ENCODE data around the gene CYP8B1. TPM values are rescaled to one million over a fixed set of nuclear protein-coding genes. Genes with fewer than 3 reads are reported as not detected.

CYP8B1 gene
- total RNA-seq, 1 donor from 2014 or later, result not detected

DNA sequence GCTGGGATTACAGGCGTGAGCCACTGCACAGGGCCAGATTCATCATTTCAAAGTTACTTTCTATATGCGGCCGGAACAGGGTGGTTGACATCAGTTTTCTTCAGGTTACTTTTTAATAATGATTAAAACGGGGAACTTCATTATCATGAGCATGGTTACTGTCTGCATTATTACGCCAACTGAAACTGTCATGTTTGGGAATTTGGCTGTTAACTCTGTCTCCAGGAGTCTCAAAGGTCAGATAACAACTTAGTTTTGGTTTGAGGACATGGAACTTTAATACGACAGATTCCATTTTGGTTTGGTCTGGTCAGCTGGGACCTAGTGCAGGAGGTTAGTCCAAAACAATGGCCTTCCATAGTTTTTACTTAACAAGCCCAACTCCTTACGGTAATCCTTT is 8.5 kb downstream of the CYP8B1 start:
- peaks cover 12% of the 10 kb centered on the region for H3K27me3 Mint-ChIP-seq (ENCODE audit: low read depth)
- H3K9me3 Mint-ChIP-seq, result peaks cover under 1% of the 10 kb centered on the region
- H3K4me1 Mint-ChIP-seq, result peaks cover 7% of the 10 kb centered on the region
- DNase-seq (ENCODE audit: low spot score in 2 of 2, unreplicated experiment in 2 of 2), result no peak
- no peak overlapping the region for H3K27ac Mint-ChIP-seq
- TF ChIP-seq, protein P1, sequence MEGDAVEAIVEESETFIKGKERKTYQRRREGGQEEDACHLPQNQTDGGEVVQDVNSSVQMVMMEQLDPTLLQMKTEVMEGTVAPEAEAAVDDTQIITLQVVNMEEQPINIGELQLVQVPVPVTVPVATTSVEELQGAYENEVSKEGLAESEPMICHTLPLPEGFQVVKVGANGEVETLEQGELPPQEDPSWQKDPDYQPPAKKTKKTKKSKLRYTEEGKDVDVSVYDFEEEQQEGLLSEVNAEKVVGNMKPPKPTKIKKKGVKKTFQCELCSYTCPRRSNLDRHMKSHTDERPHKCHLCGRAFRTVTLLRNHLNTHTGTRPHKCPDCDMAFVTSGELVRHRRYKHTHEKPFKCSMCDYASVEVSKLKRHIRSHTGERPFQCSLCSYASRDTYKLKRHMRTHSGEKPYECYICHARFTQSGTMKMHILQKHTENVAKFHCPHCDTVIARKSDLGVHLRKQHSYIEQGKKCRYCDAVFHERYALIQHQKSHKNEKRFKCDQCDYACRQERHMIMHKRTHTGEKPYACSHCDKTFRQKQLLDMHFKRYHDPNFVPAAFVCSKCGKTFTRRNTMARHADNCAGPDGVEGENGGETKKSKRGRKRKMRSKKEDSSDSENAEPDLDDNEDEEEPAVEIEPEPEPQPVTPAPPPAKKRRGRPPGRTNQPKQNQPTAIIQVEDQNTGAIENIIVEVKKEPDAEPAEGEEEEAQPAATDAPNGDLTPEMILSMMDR (IDR thresholded peaks at IDR 0.05; ENCODE audit: unreplicated experiment), result no peak
- H3K4me3 Mint-ChIP-seq, result no peak overlapping the region
- no peaks in the 10 kb centered on the region for H3K36me3 Mint-ChIP-seq

DNA sequence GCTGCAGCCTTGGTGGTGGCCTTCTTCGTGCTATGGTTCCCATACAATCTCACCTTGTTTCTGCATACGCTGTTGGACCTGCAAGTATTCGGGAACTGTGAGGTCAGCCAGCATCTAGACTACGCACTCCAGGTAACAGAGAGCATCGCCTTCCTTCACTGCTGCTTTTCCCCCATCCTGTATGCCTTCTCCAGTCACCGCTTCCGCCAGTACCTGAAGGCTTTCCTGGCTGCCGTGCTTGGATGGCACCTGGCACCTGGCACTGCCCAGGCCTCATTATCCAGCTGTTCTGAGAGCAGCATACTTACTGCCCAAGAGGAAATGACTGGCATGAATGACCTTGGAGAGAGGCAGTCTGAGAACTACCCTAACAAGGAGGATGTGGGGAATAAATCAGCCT is 10.4 kb downstream of the CYP8B1 start:
- peaks cover 14% of the 10 kb centered on the region for H3K9me3 Mint-ChIP-seq
- DNase-seq (ENCODE audit: low spot score in 2 of 2, unreplicated experiment in 2 of 2), result no peak
- H3K4me3 Mint-ChIP-seq, result no peak overlapping the region
- H3K27ac Mint-ChIP-seq, result no peak overlapping the region
- H3K36me3 Mint-ChIP-seq, result no peaks in the 10 kb centered on the region
- TF ChIP-seq, protein P1 (IDR thresholded peaks at IDR 0.05; ENCODE audit: unreplicated experiment), result no peak
- H3K4me1 Mint-ChIP-seq, result no peaks in the 10 kb centered on the region
- peaks cover 26% of the 10 kb centered on the region for H3K27me3 Mint-ChIP-seq (ENCODE audit: low read depth)

DNA sequence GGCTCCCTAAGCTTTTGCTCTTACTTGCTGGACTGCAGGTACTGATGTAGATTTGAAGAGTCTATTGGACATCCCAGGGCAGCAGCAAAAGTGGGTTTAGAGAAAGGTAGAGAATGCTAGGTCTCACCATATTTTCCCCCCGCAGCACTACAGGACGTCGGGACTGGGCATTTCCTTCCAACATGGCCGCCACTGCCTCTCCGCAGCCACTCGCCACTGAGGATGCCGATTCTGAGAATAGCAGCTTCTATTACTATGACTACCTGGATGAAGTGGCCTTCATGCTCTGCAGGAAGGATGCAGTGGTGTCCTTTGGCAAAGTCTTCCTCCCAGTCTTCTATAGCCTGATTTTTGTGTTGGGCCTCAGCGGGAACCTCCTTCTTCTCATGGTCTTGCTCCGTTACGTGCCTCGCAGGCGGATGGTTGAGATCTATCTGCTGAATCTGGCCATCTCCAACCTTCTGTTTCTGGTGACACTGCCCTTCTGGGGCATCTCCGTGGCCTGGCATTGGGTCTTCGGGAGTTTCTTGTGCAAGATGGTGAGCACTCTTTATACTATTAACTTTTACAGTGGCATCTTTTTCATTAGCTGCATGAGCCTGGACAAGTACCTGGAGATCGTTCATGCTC is 11.2 kb downstream of the CYP8B1 start:
- peaks cover 25% of the 10 kb centered on the region for H3K27me3 Mint-ChIP-seq (ENCODE audit: low read depth)
- H3K4me3 Mint-ChIP-seq, result no peak overlapping the region
- no peaks in the 10 kb centered on the region for H3K36me3 Mint-ChIP-seq
- DNase-seq (ENCODE audit: low spot score in 2 of 2, unreplicated experiment in 2 of 2), result no peak
- TF ChIP-seq, protein P1 (IDR thresholded peaks at IDR 0.05; ENCODE audit: unreplicated experiment), result no peak
- H3K4me1 Mint-ChIP-seq, result no peaks in the 10 kb centered on the region
- H3K27ac Mint-ChIP-seq, result no peak overlapping the region
- H3K9me3 Mint-ChIP-seq, result peaks cover 19% of the 10 kb centered on the region

DNA sequence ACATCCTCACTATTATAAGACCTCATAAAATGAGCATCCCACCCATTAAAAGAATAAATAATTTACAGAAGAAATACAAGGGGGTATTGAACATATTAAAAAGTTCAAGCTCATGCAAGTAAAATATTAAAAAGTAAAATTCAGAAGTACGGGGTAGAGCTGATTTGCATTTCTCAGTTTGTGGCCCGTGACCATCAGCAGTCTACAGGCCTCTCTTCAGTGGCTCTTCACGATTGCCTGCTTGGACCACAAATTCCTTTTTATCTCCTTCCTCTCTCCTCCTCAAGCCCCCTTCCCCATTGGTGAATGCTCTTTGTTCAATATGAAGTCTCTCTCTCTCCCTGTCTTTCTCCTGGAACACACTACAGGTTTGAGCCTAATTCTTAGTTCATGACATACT is 19.1 kb downstream of the CYP8B1 start:
- Mint-ChIP-seq H3K4me3 (no peak overlapping the region), H3K27me3 (ENCODE audit: low read depth) (peaks cover 13% of the 10 kb centered on the region), H3K9me3 (peaks cover 22% of the 10 kb centered on the region), H3K27ac (no peak overlapping the region), H3K36me3 (no peaks in the 10 kb centered on the region), H3K4me1 (peaks cover 11% of the 10 kb centered on the region)
- TF ChIP-seq, protein P1 (IDR thresholded peaks at IDR 0.05; ENCODE audit: unreplicated experiment), result no peak
- no peak for DNase-seq (ENCODE audit: low spot score in 2 of 2, unreplicated experiment in 2 of 2)

DNA sequence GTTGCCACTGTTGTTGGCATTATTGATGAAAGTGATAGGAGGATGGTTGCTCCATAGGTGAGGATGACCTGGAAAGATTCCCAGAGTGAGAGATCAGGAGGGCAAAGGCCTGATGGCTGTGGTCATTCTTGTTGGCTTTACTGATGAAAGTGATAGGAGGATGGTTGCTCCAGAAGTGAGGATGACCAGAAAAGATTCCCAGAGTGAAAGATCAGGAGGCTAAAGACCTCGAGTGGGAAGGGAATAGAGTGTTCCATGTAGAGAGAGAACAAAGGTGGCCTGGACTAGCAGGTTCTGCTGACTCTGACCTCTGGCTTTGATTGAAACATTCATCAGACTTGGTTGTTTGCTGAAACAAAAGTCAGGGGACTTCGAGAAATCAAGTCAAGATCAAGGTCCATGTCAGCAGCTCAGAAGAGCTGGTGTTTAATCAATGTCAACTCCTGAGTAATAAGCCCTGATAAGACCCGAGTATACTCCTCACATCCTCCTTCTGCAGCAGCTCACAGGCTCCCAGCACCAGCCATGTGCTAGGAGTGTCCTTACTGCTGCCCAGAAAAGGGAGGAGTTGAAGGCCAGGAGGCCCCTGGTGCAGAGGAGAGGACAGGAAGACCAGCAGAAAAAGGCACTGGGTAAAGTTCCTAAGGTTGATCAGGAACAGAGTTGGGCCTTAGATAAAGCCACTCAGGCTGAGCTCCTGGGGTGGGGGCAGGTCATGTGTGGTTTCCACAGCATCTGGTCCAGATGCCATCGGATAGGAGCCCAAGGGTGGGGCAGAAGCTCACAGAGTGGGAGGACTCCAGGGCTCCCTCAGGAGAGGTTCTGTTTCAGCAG is 19.9 kb downstream of the CYP8B1 start:
- H3K4me1 Mint-ChIP-seq, result peaks cover 11% of the 10 kb centered on the region

More for the DNA sequence above, 19.9 kb downstream of the CYP8B1 start:
- H3K27me3 Mint-ChIP-seq (ENCODE audit: low read depth), result peaks cover 7% of the 10 kb centered on the region
- TF ChIP-seq, protein P1 (IDR thresholded peaks at IDR 0.05; ENCODE audit: unreplicated experiment), result no peak
- H3K9me3 Mint-ChIP-seq, result peaks cover 17% of the 10 kb centered on the region
- H3K36me3 Mint-ChIP-seq, result no peaks in the 10 kb centered on the region
- H3K27ac Mint-ChIP-seq, result no peak overlapping the region
- no peak overlapping the region for H3K4me3 Mint-ChIP-seq
- DNase-seq (ENCODE audit: low spot score in 2 of 2, unreplicated experiment in 2 of 2), result no peak

All from mesothelial cell of epicardium (in vitro differentiated cells).